Measurements from ENCODE around the gene PTPN6.

Gene PTPN6

DNA sequence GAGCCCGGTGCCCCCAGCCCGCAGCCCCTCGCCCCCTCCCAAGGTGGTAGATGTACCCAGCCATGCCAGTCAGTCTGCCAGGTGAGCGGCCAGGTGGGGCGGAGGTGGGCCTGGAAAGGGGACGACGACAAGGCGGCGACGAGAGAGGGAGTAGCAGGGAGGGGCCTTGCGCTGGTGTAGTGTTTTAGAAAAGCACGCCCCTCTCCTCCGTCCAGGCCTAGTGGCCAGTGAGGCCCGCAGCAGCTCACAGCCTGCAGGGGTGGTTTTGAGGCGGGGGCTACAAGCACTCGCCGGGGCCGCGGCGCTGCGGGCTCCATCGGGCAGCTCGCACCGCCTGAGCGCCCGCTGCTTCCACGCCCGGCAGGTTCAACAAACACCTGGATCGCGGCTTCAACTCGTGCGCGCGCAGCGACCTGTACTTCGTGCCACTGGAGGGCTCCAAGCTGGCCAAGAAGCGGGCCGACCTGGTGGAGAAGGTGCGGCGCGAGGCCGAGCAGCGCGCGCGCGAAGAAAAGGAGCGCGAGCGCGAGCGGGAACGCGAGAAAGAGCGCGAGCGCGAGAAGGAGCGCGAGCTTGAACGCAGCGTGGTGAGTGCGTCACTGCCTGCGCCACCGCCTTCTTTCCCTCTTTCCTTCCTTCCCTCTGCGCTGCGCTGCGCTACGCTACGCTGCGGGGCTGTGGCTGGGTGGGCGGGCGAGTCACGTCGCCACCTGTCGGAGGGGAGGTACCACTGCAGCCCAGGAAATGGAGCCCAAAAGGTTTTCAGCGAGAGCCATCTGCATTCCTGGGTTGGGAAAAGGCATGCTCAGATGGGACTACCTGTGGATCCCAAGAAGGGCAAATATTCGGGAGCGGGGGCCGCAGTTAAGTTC lies 13.4 kb upstream of the PTPN6 start:
- Histone ChIP-seq H3K27me3 (ENCODE audit: insufficient read depth, poor library complexity, severe bottlenecking) (no peaks in the 10 kb centered on the region), H3K4me3 (replicated peaks; ENCODE audit: insufficient read depth, low read length) (peak overlapping the region; percentile 70), H3K27ac (replicated peaks) (peak overlapping the region; percentile 95)
- peak; percentile 94 to 95 for DNase-seq (ENCODE audit: low read depth in 1 of 2, low spot score in 1 of 2)
- TF ChIP-seq, protein P1, sequence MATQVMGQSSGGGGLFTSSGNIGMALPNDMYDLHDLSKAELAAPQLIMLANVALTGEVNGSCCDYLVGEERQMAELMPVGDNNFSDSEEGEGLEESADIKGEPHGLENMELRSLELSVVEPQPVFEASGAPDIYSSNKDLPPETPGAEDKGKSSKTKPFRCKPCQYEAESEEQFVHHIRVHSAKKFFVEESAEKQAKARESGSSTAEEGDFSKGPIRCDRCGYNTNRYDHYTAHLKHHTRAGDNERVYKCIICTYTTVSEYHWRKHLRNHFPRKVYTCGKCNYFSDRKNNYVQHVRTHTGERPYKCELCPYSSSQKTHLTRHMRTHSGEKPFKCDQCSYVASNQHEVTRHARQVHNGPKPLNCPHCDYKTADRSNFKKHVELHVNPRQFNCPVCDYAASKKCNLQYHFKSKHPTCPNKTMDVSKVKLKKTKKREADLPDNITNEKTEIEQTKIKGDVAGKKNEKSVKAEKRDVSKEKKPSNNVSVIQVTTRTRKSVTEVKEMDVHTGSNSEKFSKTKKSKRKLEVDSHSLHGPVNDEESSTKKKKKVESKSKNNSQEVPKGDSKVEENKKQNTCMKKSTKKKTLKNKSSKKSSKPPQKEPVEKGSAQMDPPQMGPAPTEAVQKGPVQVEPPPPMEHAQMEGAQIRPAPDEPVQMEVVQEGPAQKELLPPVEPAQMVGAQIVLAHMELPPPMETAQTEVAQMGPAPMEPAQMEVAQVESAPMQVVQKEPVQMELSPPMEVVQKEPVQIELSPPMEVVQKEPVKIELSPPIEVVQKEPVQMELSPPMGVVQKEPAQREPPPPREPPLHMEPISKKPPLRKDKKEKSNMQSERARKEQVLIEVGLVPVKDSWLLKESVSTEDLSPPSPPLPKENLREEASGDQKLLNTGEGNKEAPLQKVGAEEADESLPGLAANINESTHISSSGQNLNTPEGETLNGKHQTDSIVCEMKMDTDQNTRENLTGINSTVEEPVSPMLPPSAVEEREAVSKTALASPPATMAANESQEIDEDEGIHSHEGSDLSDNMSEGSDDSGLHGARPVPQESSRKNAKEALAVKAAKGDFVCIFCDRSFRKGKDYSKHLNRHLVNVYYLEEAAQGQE (IDR thresholded peaks at IDR 0.05; ENCODE audit: insufficient replicate concordance, low read depth) = peak; percentile 56
- TF ChIP-seq, protein P2, sequence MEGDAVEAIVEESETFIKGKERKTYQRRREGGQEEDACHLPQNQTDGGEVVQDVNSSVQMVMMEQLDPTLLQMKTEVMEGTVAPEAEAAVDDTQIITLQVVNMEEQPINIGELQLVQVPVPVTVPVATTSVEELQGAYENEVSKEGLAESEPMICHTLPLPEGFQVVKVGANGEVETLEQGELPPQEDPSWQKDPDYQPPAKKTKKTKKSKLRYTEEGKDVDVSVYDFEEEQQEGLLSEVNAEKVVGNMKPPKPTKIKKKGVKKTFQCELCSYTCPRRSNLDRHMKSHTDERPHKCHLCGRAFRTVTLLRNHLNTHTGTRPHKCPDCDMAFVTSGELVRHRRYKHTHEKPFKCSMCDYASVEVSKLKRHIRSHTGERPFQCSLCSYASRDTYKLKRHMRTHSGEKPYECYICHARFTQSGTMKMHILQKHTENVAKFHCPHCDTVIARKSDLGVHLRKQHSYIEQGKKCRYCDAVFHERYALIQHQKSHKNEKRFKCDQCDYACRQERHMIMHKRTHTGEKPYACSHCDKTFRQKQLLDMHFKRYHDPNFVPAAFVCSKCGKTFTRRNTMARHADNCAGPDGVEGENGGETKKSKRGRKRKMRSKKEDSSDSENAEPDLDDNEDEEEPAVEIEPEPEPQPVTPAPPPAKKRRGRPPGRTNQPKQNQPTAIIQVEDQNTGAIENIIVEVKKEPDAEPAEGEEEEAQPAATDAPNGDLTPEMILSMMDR (IDR thresholded peaks at IDR 0.05; ENCODE audit: insufficient read depth, low read length) = peak; percentile 95
- TF ChIP-seq GABPA (IDR thresholded peaks at IDR 0.05; ENCODE audit: low read depth) (peak; percentile 69), SPI1 (IDR thresholded peaks at IDR 0.05; ENCODE audit: borderline replicate concordance, low read depth) (no peak), POLR2AphosphoS5 (IDR thresholded peaks at IDR 0.05; ENCODE audit: low read depth) (peak; percentile 96)

DNA sequence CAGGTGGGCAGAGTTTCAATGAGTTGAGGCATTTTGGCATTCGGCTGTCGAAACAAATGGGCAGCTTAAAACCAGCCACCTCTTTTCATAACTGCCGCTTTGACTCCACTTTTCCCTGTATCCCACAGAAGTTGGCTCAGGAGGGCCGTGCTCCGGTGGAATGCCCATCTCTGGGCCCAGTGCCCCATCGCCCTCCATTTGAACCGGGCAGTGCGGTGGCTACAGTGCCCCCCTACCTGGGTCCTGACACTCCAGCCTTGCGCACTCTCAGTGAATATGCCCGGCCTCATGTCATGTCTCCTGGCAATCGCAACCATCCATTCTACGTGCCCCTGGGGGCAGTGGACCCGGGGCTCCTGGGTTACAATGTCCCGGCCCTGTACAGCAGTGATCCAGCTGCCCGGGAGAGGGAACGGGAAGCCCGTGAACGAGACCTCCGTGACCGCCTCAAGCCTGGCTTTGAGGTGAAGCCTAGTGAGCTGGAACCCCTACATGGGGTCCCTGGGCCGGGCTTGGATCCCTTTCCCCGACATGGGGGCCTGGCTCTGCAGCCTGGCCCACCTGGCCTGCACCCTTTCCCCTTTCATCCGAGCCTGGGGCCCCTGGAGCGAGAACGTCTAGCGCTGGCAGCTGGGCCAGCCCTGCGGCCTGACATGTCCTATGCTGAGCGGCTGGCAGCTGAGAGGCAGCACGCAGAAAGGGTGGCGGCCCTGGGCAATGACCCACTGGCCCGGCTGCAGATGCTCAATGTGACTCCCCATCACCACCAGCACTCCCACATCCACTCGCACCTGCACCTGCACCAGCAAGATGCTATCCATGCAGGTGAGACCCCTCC lies 12.6 kb upstream of the PTPN6 start:
- no peaks in the 10 kb centered on the region for H3K27me3 ChIP-seq (ENCODE audit: insufficient read depth, poor library complexity, severe bottlenecking)
- DNase-seq (ENCODE audit: low read depth in 1 of 2, low spot score in 1 of 2) = no peak
- peak overlapping the region; percentile 95 for H3K27ac ChIP-seq (replicated peaks)
- TF ChIP-seq, protein P2 (IDR thresholded peaks at IDR 0.05; ENCODE audit: insufficient read depth, low read length) = no peak
- TF ChIP-seq, protein P1 (IDR thresholded peaks at IDR 0.05; ENCODE audit: insufficient replicate concordance, low read depth) = no peak
- no peak; the same call in 1 of the 2 replicates for TF ChIP-seq POLR2AphosphoS5 (IDR thresholded peaks at IDR 0.05; ENCODE audit: low read depth)
- TF ChIP-seq SPI1 (IDR thresholded peaks at IDR 0.05; ENCODE audit: borderline replicate concordance, low read depth) = no peak
- no peak for TF ChIP-seq GABPA (IDR thresholded peaks at IDR 0.05; ENCODE audit: low read depth)
- H3K4me3 ChIP-seq (replicated peaks; ENCODE audit: insufficient read depth, low read length) = peak overlapping the region; percentile 30

DNA sequence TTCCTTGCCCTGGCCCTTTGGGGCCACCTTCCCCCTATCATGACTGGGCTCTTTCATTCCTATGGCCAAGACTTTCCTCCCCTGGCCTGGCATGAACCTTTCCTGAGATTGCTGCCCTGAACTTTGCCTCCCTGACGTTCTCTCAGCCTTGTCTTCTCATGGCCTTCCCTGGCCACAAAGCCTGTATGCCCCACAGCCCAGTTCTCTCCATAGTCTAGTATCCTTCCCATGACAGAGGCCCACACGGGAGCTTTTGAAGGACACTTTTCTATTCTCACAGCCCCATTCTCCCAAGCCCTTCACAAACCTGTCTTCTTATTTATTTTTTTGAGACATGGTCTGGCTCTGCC lies 12.0 kb upstream of the PTPN6 start:
- H3K27me3 ChIP-seq (ENCODE audit: insufficient read depth, poor library complexity, severe bottlenecking) = no peaks in the 10 kb centered on the region
- TF ChIP-seq, protein P1 (IDR thresholded peaks at IDR 0.05; ENCODE audit: insufficient replicate concordance, low read depth) = no peak
- 0 out of 2 replicates have a peak, but pooled peaks have one; percentile 32 for TF ChIP-seq POLR2AphosphoS5 (IDR thresholded peaks at IDR 0.05; ENCODE audit: low read depth)
- H3K4me3 ChIP-seq (replicated peaks; ENCODE audit: insufficient read depth, low read length) = no peak overlapping the region
- no peak for DNase-seq (ENCODE audit: low read depth in 1 of 2, low spot score in 1 of 2)
- H3K27ac ChIP-seq (replicated peaks) = no peak overlapping the region
